ENCODE measurements around the gene GXYLT2. TPM values are rescaled to one million over a fixed set of nuclear protein-coding genes. Genes with fewer than 3 reads are reported as not detected.

The GXYLT2 gene
- total and polyA plus RNA-seq, 2 donors (not counting 1 experiment from before 2014, with no cell fraction given): not detected

DNA sequence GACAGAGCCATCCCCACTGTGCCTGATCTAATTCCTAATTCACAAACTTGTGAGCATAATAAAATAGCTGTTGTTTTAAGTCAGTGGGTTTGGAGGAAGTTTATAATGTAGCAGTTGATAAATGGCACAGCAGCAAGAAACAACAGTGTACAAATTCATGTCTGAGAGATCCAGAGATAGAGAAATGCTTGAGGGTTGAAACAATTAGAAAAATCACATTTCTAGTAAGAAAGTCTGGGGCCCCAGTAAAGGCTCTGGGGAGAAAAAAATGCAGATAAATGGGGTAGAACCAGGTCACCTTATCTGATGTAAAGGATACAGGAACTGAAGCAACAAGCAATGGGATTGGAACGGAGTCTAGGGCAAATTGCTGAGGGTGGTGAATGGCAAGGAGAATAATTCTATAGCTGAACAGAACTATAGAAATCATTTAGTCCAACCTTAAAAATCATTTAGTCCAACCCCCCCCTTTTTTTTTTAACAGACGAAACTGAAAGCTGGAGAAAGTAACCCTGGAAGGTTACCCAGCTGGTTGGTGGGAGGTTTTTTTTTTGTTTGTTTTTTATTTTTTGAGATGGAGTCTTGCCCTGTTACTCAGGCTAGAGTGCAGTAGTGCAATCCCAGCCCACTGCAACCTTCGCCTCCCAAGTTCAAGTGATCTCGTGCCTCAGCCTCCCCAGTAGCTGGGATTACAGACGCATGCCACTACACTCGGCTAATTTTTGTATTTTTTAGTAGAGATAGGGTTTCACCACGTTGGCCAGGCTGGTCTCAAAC, 25.3 kb upstream of the GXYLT2 start:
- CTCF ChIA-PET: interaction anchor here (0.6 to 0.9 kb wide), 2 partner anchors 10 to 11 kb away, joined by 3 read pairs; no protein-coding TSS in a partner anchor
- H3K9me3 ChIP-seq (ENCODE audit: control extremely low read depth in 1 of 3, control insufficient read depth in 2 of 3, insufficient read depth in 1 of 3, low read length in 2 of 3): no peaks in the 10 kb centered on the region
- TF ChIP-seq EZH2 (IDR thresholded peaks at IDR 0.05; ENCODE audit: borderline replicate concordance, insufficient read depth, low read depth, low read length, poor library complexity, severe bottlenecking): no peak
- TF ChIP-seq, protein P1, sequence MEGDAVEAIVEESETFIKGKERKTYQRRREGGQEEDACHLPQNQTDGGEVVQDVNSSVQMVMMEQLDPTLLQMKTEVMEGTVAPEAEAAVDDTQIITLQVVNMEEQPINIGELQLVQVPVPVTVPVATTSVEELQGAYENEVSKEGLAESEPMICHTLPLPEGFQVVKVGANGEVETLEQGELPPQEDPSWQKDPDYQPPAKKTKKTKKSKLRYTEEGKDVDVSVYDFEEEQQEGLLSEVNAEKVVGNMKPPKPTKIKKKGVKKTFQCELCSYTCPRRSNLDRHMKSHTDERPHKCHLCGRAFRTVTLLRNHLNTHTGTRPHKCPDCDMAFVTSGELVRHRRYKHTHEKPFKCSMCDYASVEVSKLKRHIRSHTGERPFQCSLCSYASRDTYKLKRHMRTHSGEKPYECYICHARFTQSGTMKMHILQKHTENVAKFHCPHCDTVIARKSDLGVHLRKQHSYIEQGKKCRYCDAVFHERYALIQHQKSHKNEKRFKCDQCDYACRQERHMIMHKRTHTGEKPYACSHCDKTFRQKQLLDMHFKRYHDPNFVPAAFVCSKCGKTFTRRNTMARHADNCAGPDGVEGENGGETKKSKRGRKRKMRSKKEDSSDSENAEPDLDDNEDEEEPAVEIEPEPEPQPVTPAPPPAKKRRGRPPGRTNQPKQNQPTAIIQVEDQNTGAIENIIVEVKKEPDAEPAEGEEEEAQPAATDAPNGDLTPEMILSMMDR (IDR thresholded peaks at IDR 0.05): no peak
- H3K27ac ChIP-seq (ENCODE audit: low read length in 2 of 2): no peak overlapping the region
- H3K36me3 ChIP-seq (replicated peaks in 1 of 2; ENCODE audit: control extremely low read depth in 1 of 2, control insufficient read depth in 1 of 2, extremely low read depth in 1 of 2, insufficient read depth in 2 of 2, low read length in 1 of 2): no peaks in the 10 kb centered on the region
- ATAC-seq (ENCODE audit: low read depth): no peak
- no peaks in the 10 kb centered on the region for H3K79me2 ChIP-seq (ENCODE audit: control insufficient read depth, insufficient read depth, low read length)
- 73% methylated on average over 3 of the region's 7 CpGs for WGBS (ENCODE audit: insufficient coverage)
- Mint-ChIP-seq H3K27ac (no peak overlapping the region), H3K4me3 (no peak overlapping the region), H3K9me3 (ENCODE audit: insufficient read depth) (no peaks in the 10 kb centered on the region), H3K4me1 (no peaks in the 10 kb centered on the region), H3K27me3 (no peaks in the 10 kb centered on the region)
- no peaks in the 10 kb centered on the region for H3K27me3 ChIP-seq (replicated peaks in 1 of 4; ENCODE audit: control extremely low read depth in 1 of 4, control insufficient read depth in 3 of 4, insufficient read depth in 4 of 4, low read length in 3 of 4)
- H2AFZ ChIP-seq (ENCODE audit: insufficient read depth, low read depth, low read length, poor library complexity, severe bottlenecking): no peak overlapping the region
- no peak overlapping the region for H3K4me3 ChIP-seq (ENCODE audit: control extremely low read depth in 1 of 5, extremely low read depth in 1 of 5, insufficient read depth in 1 of 5, low read depth in 2 of 5, low read length in 4 of 5)
- H4K20me1 ChIP-seq (ENCODE audit: control insufficient read depth, insufficient read depth, low read length, poor library complexity, severe bottlenecking): no peaks in the 10 kb centered on the region
- intact Hi-C loops (cut with micrococcal nuclease): no loop called here
- H3K9ac ChIP-seq (ENCODE audit: low read length): no peak overlapping the region
- H3K4me2 ChIP-seq (replicated peaks; ENCODE audit: low read depth, low read length, poor library complexity, severe bottlenecking): no peak overlapping the region
- POLR2A ChIA-PET: no interaction called here
- no peak for DNase-seq
- H3K4me1 ChIP-seq (ENCODE audit: control insufficient read depth in 2 of 2, insufficient read depth in 2 of 2, low read length in 2 of 2): no peaks in the 10 kb centered on the region

DNA sequence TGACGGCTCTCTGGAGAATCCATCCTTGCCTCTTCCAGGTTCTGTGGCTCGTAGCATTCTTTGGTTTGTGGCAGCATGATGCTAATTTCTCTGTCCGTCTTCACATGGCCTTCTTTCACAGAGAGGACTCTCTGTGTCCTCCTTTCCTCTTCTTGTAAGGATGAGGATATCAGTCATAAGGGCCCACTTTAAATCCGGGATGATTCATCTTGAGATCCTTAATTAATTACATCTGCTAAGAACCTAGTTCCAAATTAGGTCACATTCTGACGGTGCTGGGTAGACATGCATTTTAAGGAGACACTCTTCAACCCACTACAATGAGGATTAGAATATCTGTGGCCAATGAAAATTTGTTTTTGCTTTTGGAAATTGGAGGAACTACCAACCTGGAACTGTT, 15.7 kb upstream of the GXYLT2 start:
- intact Hi-C loops (cut with micrococcal nuclease): no loop called here
- Histone ChIP-seq H3K79me2 (ENCODE audit: control insufficient read depth, insufficient read depth, low read length) (no peaks in the 10 kb centered on the region), H3K9ac (ENCODE audit: low read length) (no peak overlapping the region), H3K4me3 (ENCODE audit: control extremely low read depth in 1 of 5, extremely low read depth in 1 of 5, insufficient read depth in 1 of 5, low read depth in 2 of 5, low read length in 4 of 5) (no peak overlapping the region), H3K27ac (ENCODE audit: low read length in 2 of 2) (no peak overlapping the region), H4K20me1 (ENCODE audit: control insufficient read depth, insufficient read depth, low read length, poor library complexity, severe bottlenecking) (no peaks in the 10 kb centered on the region), H3K36me3 (replicated peaks in 1 of 2; ENCODE audit: control extremely low read depth in 1 of 2, control insufficient read depth in 1 of 2, extremely low read depth in 1 of 2, insufficient read depth in 2 of 2, low read length in 1 of 2) (no peaks in the 10 kb centered on the region), H3K4me1 (ENCODE audit: control insufficient read depth in 2 of 2, insufficient read depth in 2 of 2, low read length in 2 of 2) (no peaks in the 10 kb centered on the region), H3K27me3 (replicated peaks in 1 of 4; ENCODE audit: control extremely low read depth in 1 of 4, control insufficient read depth in 3 of 4, insufficient read depth in 4 of 4, low read length in 3 of 4) (peaks cover 0 to 14% (median 2%) of the 10 kb centered on the region in 4 experiments), H3K4me2 (replicated peaks; ENCODE audit: low read depth, low read length, poor library complexity, severe bottlenecking) (no peak overlapping the region), H3K9me3 (ENCODE audit: control extremely low read depth in 1 of 3, control insufficient read depth in 2 of 3, insufficient read depth in 1 of 3, low read length in 2 of 3) (no peaks in the 10 kb centered on the region), H2AFZ (ENCODE audit: insufficient read depth, low read depth, low read length, poor library complexity, severe bottlenecking) (no peak overlapping the region)
- Mint-ChIP-seq H3K4me3 (no peak overlapping the region), H3K27ac (no peak overlapping the region), H3K27me3 (peaks cover 16% of the 10 kb centered on the region), H3K4me1 (no peaks in the 10 kb centered on the region), H3K9me3 (ENCODE audit: insufficient read depth) (no peaks in the 10 kb centered on the region)
- POLR2A ChIA-PET: no interaction called here
- 95% methylated on average over 2 of the region's 5 CpGs for WGBS (ENCODE audit: insufficient coverage)
- TF ChIP-seq, protein P1 (IDR thresholded peaks at IDR 0.05): no peak
- no peak for TF ChIP-seq EZH2 (IDR thresholded peaks at IDR 0.05; ENCODE audit: borderline replicate concordance, insufficient read depth, low read depth, low read length, poor library complexity, severe bottlenecking)
- CTCF ChIA-PET: no interaction called here
- no peak for DNase-seq
- no peak for ATAC-seq (ENCODE audit: low read depth)

All from B cell (primary cell).